Measurements from ENCODE around the gene JPT2.

DNA sequence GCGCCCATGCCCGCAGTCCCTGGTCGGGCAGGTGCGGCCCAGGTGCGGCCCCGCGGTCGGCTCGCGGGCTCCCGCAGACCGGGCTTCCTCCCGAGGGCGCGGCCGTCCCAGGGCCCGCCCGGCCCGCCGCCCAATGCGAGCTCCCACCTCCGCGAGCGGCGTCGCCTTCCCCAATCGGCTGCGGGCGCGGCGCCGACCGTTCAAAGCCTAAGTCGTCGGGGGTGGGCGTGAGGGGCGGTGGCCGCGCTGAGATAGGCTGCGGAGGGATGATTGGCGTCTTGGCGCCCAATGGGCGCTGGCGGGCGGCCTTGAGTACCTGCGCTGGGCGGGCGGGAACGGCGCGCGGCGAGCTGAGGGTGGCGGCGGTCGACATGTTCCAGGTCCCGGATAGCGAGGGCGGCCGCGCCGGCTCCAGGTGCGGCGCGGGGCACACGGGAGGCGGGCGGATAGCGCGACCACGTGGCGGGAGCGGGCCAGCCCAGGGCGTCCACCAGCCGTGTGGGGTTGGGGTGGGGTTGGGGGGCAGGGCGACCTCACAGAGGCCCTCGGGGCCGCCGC is at the start of gene JPT2:
- TF ChIP-seq, protein P1, sequence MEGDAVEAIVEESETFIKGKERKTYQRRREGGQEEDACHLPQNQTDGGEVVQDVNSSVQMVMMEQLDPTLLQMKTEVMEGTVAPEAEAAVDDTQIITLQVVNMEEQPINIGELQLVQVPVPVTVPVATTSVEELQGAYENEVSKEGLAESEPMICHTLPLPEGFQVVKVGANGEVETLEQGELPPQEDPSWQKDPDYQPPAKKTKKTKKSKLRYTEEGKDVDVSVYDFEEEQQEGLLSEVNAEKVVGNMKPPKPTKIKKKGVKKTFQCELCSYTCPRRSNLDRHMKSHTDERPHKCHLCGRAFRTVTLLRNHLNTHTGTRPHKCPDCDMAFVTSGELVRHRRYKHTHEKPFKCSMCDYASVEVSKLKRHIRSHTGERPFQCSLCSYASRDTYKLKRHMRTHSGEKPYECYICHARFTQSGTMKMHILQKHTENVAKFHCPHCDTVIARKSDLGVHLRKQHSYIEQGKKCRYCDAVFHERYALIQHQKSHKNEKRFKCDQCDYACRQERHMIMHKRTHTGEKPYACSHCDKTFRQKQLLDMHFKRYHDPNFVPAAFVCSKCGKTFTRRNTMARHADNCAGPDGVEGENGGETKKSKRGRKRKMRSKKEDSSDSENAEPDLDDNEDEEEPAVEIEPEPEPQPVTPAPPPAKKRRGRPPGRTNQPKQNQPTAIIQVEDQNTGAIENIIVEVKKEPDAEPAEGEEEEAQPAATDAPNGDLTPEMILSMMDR (IDR thresholded peaks at IDR 0.05 in 8 of 11, conservative IDR thresholded peaks at IDR 0.05 in 3 of 11) = peak in 5 of 11 experiments; percentile 6 to 34 (median 25)
- peak; percentile 83 to 88 (median 87) for TF ChIP-seq POLR2AphosphoS5 (IDR thresholded peaks at IDR 0.05)
